Measurements from ENCODE around the gene SOX1.
A peak's percentile ranks its signal among the peaks of the same experiment; 100 is the strongest.

SOX1 gene

DNA sequence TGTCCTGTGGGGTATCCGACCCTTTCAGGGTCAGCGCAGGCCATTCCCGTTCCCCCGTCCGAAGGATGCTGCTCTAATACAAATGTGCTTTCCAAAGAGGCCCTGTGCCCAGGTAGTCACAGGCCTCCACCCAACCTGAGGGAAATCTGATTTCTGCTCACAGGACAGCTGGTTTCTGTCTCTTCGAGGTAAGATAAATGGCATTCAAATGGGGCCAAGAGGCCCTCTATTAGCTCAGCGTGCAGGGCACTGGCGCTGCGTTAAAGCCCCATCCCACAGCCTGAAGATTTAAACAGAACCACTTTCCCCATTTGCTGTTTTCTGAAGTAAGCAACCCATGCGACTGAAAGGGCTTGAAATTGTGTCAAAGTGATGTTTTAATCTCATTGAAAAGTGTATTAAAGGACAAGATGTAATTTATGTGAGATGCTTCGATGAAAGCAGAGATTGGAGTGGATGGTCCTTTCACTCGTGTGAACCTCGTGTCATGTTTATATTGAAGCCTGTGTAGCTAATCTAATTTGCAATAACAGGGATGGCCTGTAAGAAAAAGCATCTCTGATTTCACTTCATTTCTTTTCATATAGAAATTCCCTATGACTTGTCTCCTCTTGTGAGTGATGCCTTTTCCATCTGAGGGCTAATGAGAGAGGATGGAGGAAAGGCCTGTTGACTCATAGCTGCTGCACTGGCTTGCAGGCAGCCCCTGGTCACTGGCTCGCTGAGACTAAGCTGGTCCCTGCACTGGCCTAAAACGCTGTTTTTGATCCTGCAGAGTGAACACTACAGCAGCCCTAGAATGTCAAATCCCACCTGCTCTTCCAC lies 7.3 kb upstream of the SOX1 start:
- no peak for DNase-seq

DNA sequence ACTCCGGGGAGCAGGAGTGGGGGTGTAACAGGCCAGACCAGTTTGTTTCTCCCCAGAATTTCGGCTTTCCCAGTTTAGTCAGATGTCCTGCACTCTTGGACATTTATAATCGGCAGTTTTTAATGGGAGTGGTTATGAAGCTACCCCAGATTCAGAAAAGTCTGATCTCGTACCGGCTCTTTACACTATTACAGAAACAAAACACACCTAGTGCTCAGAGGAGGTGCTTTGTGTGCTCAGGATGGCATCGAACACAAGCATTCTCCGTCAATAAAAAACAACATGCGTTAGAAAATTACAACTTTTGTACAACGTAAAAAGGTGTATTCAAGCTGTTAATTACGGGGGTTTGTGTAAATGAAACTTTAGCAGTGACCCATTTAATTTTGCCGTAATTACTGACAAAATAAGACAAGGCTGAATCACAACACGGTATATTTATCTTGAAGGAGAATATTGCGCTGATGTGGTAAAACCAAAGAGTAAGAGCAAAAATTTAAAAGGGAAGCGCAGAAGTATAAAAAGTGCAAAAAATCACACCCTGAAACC lies 6.6 kb upstream of the SOX1 start:
- no peak for DNase-seq

GRCh38 chr13:112060899-112061366 lies 6.0 kb upstream of the SOX1 start:
- no peak for DNase-seq

GRCh38 chr13:112061367-112062061 lies 5.4 kb upstream of the SOX1 start:
- DNase-seq: no peak

GRCh38 chr13:112062072-112062567 lies 4.8 kb upstream of the SOX1 start:
- no peak for DNase-seq

DNA sequence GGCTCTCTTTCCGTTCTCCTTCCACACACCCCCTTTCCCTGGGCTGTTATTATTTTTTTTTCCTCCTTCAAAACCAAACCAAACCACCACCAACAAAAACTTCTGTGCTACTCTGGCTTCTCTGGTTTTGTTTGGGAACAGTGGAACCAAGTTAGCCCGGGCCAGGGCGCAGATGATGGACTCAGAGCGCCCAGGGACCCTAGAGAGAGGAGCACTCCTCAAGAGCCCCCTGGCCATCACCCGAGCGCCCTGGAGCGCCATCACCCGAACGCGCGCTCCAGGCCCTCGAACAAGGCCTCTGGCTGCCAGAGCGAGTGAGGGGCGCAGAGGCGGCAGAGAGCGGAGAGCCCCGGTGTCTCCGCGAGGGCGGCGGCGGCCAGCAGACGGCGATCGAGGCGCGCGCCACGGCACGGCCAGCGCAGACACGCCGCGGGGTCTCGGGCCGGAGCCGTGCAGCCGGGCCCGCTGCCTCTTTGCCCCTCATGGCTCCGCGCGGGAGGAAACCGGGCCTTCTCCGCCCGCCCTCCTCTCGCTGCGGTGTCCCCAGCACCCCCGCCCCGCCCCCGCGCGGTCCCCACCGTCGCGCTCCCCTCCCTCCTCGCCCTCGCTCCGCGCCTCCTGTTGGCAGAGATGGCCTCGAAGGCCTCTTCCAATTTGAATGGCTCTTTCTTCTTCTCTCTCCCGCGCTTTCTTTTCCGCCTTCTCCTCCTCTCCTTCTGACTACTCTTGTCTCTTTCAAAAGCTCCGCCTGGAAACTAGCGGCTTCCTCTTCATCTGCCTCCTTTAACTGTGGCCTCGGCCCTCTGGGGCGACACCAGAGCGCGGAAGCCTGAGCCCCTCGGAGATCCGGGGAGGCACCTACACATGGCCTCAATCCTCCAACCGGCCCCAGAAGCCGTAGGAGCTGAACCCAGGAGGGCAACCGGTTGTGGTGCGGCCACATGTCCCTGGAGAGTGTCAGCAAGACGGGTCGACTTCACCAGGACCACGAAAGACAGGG lies 4.1 kb upstream of the SOX1 start:
- no peak for DNase-seq

GRCh38 chr13:112063807-112064206 lies 3.1 kb upstream of the SOX1 start:
- no peak for DNase-seq

GRCh38 chr13:112064222-112064621 lies 2.7 kb upstream of the SOX1 start:
- peak; percentile 33 for DNase-seq

DNA sequence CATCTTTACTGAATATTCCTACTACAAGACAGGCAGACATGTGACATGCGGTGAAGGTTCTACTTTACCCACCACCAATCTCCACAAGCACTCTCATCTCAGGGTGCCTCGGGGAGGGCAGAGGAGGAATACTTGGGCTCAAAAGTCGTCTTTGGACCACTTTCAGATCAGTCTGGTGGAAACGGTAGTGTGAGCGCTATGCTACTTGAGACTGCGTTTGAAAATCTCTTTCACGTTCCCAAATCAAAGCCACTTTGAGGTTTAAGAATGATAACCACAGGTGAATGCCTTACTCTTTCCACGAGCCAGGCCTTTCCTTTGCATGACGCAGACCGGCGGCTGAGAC lies 1.5 kb upstream of the SOX1 start:
- DNase-seq: no peak

- no peak for DNase-seq
These were observed 904 bp upstream of the SOX1 start for GRCh38 chr13:112065867-112066623.

DNA sequence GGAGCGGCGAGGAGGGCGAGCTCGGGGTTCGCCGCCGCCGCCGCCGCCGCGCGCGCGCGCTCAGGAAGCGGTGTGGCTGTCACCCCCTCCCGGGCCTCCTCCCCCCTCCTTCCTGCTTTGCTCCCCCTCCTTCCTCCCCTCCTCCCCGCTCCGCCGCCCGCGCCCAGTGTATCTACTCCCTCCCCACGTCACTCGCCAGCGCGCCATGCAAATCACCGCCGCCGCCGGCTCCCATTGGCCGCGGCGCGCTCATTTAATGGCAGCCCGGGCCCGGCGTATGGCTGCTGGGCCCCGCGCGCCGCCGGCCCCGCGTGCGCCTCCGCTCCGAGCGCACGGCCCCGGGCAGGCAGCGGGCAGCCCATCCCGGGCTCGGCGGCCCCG lies 335 bp upstream of the SOX1 start:
- DNase-seq: peak; percentile 84

DNA sequence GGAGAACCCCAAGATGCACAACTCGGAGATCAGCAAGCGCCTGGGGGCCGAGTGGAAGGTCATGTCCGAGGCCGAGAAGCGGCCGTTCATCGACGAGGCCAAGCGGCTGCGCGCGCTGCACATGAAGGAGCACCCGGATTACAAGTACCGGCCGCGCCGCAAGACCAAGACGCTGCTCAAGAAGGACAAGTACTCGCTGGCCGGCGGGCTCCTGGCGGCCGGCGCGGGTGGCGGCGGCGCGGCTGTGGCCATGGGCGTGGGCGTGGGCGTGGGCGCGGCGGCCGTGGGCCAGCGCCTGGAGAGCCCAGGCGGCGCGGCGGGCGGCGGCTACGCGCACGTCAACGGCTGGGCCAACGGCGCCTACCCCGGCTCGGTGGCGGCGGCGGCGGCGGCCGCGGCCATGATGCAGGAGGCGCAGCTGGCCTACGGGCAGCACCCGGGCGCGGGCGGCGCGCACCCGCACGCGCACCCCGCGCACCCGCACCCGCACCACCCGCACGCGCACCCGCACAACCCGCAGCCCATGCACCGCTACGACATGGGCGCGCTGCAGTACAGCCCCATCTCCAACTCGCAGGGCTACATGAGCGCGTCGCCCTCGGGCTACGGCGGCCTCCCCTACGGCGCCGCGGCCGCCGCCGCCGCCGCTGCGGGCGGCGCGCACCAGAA lies 1.1 kb downstream of the SOX1 start:
- DNase-seq: peak; percentile 30

DNA sequence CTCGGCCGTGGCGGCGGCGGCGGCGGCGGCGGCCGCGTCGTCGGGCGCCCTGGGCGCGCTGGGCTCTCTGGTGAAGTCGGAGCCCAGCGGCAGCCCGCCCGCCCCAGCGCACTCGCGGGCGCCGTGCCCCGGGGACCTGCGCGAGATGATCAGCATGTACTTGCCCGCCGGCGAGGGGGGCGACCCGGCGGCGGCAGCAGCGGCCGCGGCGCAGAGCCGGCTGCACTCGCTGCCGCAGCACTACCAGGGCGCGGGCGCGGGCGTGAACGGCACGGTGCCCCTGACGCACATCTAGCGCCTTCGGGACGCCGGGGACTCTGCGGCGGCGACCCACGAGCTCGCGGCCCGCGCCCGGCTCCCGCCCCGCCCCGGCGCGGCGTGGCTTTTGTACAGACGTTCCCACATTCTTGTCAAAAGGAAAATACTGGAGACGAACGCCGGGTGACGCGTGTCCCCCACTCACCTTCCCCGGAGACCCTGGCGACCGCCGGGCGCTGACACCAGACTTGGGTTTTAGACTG lies 1.7 kb downstream of the SOX1 start:
- DNase-seq: no peak

- no peak for DNase-seq
These were observed 2.3 kb downstream of the SOX1 start for GRCh38 chr13:112069061-112069844.

GRCh38 chr13:112069845-112070251 lies 2.9 kb downstream of the SOX1 start:
- DNase-seq: no peak

DNA sequence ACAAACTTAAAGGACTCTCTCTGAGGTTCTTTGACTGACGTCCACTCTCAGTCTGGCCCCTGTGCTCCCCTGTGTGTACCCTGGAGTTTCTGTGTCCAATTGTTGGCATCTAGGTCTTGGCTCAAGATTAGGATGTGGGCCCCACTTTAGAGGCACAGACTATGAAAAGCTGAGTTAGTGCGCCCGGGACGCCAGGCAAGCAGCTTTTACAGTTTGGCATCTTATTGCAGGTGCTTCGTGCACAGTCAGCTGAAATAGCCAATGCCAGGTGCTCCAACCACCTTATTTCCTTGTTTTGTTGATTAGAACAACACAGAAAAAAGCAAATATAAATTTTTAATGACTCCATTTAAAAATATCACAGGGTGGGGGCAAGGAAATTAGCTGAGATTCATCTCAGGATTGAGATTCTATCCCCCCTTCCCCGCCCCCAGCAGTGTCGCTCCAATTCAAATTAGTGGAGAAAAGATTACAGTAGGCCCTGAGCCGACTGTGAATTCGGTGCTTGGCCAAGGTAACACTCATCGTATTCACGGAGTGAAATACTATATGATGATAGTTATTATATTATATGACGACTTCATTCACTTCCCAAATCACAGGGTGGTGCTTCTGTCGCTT lies 4.3 kb downstream of the SOX1 start:
- DNase-seq: no peak

DNA sequence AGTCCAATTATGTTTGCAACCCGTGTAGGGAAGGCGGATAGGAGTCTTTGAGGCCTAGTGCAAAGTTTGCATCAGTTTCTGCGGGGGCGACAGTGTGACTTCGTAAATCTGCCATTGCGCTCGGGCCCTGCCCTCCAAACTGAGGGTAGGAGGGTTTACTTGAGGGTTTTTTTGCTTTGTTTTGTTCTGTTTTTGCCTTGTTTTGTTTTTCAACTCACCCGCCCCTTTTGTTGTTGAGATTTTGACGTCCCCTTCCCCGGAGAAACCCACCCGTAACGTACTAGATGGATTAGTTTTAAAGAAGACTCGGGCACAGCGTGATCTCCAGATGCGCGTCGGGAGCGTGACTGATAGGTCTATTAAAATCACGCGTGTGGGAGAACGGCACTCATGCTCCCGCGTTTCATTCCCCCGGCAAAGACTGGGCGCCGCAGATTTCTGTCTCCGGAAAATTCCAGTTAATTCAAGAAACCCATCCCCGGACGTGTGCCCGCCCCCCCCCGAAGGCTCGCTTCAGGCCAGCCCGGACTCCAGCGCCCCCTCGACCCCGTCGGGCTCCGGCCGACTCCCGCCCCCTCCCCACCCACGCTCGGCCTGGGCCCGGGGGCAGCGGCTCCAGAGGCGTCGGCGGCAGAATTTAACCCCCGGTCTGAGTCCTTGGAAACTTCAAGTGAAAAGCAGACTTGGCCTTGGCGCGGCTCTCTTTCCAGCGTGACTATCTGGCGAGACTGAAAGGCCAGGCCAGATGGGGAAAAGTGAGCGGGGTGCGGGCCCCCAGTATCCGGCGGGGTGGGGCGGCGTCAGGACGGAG lies 5.0 kb downstream of the SOX1 start:
- DNase-seq: no peak

DNA sequence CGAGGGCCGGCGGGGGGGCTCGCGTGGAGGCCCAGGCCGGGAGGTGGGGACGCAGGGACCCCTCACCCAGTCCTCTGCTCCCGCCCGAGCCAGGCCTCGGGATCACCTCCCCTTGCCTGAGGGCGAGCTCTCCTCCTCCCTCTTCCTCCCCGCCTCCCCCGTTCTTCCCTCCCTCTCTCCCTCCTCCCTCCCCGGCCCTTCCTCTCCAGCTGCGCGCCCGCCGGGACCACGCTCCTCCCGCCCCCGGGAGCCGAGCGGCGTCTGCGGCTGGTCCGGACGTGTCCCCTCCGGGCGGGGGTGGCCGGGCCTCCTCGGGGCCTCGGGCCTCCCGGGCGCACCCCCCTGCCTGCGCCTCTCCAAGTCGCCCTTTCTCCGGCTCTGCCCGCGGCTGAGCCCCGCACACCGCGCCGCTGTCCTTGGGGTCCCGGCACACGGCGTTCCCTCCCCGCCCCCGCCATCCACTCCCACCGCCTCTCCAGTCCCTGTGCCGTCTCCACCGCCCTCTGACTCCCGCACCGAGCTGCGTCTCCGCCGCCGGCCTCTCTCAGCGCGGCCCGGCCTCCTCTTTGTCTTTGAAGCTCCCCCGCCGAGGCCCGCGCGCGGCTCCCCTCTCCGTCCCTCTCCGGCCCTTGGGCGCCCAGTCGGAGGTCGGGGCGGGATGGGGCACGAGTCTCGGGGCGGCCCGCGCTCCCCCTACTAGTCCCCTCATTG lies 5.7 kb downstream of the SOX1 start:
- DNase-seq: peak; percentile 91
